Ammon's horn (tissue), 1 donor: ENCODE results near the gene PCNX2.
"Not testable (repeated sequence)": the region's sequence is repeated elsewhere in the genome, so short reads cannot be mapped to it uniquely, and the experiment has no call there.

Source experiments
- DNase-seq: peaks from one replicate; pipeline ENCODE4 v3.0.0-alpha.2; 2016; ENCODE audit warnings: low spot score

PCNX2 gene

DNA sequence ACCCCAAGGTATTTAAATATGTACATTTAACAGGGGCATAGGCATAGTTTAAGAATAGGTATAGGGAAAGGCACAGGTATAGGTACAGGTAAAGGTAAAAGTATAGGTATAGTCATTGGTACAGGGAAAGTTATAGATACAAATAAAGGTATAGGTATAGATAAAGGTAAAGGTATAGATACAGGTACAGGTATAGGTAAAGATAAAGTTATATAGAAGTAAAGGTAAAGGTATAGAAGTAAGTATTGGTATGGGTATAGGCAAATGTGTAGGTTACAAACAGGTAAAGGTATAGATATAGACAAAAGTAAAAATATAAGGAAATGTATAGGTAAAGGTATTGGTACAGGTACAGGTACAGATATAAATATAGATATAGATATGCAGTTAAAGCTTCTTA is 137.2 kb downstream of the PCNX2 start:
- DNase-seq: no peak

DNA sequence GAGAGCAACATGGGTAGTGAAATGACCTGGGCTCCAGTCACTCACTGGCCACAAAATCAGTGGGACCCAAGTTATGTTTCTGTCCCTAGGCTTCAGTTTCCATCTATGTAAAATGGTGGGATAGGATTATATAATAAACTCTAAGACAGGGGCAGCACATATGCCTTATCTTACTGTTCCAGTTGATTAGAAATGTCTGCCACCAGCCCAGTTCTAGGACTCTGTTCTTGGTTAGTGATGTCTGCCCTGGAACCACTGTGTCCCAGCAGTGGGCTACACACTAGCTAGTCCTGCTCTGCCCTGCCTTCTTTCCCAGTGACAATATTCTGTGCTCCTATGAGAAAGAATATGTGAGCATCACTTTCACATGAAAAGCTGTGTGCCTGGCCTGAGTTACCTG is 138.3 kb downstream of the PCNX2 start:
- DNase-seq: no peak

DNA sequence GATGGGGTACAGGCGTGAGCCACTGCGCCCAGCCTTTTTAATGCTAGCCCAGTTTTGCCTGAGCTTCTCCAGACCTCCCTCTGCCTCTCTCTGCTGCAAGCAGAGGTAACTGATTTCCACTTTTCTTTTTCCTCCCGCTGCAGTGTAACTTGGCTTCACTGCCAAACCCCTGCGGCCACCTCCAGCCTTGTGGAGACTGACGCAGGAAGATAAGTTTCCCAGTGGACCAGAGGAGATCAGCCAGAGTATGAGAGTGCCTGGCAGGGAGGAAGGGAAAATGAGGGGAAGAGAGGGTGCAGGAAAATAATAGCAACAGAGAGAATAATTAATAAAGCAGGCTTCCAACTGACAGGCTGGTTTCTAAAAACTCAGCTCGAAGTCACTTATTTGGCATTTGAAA is 143.7 kb downstream of the PCNX2 start:
- DNase-seq: no peak

DNA sequence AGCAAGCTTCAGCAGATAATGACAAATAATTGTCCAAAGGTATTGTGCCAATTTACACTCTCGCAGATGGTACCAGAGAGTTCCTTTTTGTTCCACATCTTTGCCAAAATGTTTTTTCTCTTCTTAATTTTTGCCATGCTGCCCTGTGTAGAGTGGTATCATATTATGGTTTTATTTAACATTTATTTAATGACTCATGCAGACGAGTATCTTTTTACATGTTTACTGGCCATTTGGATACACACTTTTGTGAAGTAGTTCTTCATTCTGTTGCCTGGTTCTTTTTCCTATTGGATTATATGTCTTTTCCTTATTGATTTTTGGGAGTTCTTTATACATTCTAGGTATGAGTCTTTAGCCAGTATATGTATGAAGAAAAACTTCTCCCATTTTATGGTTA is 151.1 kb downstream of the PCNX2 start:
- no peak for DNase-seq

DNA sequence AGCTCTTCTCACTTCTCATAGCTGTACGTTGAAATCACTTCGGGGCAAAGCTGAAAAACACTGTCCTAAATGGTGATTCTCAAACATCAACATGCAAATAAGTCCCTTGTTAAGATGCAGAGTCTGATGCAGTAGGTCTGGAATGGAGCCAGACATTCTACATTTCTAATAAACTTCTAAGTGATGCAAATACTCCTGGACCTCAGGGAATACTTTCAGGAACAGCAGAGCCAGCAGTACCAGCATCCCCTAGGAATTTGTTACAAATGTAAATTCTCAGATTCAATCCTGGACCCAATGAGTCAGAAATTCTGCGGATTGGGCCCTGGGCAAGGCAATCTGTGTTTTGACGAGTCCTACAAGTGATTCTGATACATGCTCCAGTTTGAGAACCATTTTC is 152.3 kb downstream of the PCNX2 start:
- DNase-seq: no peak

DNA sequence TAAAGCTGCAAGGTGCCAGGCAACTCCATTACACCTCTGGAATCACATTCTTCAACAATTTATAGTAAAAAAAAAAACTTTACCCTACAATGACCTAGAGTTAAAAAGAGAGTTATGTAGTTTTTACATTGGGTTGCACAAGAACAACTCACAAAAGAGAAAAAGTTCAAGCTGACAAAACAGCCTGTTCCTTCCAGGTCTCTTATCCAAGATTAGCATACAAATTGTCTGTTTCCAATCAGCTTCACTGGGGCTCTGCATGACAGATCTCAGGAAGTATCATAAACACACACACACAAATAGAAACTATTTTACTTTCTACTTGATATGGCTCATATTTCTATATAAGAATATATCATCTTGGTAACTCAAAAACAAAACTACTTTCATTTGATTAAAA is 154.6 kb downstream of the PCNX2 start:
- no peak for DNase-seq

DNA sequence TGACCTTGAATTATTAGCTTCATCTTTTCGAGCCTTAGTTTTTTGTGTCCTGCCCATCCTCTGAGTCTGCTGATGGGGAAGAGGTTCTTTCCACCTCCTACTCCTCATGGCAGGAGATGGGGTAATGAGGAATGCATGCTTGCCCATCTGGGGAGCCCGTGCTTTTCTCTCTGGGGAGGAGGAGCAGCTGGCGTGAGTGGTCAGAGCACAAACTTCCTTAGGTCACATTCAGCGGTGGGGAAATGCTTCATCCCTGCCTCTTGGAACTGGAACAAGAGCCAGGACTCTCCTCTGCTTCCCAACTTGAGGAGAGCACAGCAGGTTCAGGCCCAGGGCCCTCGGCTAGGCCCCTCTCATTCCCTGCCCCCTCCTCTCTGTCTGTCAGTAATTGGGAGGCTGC is 155.0 kb downstream of the PCNX2 start:
- no peak for DNase-seq

DNA sequence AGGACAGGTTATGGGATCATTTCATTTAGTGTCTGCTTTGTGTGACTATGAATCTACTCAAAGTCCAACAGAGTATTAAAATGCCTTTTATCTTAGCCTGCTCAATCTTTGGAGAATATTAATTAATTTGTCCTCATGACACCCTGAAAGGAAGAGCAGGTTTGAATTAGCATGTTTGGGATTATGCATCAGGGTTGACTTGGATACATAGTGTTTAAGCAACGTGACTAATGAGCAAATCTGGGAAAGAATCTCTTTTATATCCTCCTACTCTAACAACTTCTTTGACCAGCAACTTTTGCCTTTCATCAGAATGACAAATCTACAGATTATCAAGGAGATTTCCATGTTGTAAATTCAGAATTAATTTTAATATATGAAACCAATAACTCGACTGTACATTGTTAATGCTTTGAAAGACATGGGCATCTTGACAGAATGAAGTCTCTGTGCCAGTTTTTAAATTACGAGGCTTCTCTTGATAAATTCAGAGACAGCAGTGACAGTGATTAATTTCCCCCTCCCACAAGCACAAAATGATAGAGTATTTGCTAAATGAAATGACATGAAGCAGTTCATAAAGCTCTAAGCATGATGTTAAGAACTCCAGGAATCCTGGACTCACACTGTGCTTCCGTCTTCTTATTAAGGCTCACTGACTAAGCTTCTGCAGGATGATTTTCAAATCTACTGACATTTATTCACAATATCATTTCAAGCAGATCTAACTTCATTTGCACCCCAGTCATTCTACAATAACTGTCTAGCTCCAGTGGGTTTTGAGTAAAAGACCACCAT is 156.5 kb downstream of the PCNX2 start:
- no peak for DNase-seq

DNA sequence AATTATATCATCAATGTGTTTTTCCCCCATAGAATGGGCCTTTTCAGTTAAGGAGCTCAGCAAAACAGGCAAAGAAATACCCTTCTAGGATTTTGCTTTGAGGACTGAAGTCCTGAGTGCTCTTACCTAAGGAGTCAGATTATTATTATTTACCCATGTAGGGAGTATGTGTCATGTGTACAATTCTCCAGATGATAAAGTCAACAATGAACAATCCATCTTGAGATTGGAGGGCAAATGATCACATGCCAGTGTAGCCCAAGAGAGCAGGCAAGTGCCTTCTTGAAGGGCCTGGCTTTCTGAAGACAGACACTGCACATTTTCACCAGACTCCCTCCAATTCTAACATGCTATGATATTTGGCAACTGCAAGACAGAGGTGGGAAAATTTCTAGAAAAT is 159.7 kb downstream of the PCNX2 start:
- no peak for DNase-seq

DNA sequence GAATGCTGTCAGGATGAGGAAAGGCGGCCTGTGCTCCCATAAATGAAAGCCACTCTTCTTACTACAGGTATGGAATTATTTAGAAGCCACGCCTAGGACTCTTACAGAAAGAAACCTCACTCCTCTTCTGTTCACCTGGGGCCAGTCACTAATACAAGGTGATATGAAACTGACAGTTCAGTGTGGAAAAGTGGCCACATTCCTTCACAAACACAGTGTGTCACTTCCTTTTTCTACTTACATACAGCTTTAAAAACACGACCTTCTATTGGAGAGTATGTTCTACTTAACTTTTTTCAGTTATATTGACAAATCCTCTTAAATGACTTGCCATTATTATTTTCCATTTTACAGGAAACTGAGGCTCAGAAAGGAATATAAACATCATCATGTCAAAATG is 163.1 kb downstream of the PCNX2 start:
- no peak for DNase-seq

DNA sequence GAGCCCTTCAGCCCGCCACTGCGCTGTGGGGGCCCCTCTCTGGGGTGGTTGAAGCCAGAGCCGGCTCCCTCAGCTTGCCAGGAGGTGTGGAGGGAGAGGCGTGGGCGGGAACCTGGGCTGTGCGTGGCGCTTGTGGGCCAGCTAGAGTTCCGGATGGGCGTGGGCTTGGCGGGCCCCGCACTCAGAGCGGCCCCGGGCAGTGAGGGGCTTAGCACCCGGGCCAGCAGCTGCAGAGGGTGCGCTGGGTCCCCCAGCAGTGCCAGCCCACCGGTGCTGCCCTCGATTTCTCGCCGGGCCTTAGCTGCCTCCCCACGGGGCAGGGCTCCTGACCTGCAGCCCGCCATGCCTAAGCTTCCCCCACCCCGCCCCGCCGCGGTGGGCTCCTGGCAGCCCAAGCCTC is 166.5 kb downstream of the PCNX2 start:
- not testable (repeated sequence) for DNase-seq

DNA sequence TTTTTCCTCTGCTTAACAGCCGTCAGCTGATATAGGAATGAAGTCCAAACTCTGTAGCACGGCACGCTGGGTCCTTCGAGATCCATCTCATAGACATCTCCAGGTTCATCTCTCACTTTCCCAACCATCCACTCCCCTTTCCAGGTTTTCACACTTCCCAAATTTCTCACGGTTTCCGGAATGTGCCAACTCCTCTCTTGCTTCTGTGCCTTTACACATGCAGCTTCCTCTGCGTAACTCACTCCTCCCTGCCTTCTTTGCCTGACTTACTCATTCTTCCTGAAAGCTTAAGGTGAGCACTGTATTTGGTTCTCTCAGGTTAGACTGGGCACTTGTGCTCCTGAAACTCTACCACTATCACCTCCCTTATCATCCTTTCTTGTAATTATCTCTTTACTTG is 168.4 kb downstream of the PCNX2 start:
- no peak for DNase-seq

DNA sequence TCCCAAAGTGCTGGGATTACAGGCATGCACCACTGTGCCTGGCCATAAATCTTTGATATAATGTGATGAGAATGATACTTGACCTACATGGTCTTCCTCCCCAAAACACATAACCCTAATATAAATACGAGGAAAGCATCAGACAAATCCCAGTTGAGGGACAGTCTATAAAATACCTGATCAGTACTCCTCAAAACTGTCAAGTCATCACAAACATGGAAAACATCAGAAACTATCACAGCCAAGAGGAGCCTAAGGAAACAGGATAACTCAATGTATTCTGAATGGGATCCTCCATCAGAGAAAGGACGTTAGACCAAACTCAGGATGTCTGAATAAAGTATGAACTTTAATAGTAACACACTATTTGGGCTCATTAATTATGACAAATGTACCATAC is 172.7 kb downstream of the PCNX2 start:
- no peak for DNase-seq

DNA sequence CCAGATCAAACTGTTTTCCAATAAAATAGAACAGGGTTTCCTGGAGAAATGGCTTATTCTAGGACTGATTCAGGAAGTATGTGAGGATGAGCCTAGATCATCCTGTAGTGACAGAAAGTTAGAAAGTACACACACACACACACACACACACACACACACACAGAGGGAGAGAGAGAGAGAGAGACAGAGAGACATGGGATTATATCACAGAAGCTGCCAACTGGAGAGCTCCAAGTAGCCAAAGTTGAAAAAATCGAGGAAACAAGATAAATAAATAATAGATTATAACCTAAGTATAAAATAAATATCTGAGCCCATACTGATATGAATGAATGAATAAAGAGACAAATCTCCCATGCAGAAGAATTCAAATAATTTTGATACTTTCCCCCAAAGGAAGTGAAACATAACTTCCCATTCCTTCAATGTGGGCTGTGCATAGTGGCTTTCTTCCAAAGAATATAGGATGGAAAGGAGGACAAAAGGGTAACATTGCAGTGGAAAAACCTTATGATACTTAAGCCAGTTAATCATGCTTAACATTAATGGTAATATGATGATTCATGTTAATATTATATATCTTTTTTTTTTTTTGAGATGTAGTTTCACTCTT is 173.5 kb downstream of the PCNX2 start:
- no peak for DNase-seq

DNA sequence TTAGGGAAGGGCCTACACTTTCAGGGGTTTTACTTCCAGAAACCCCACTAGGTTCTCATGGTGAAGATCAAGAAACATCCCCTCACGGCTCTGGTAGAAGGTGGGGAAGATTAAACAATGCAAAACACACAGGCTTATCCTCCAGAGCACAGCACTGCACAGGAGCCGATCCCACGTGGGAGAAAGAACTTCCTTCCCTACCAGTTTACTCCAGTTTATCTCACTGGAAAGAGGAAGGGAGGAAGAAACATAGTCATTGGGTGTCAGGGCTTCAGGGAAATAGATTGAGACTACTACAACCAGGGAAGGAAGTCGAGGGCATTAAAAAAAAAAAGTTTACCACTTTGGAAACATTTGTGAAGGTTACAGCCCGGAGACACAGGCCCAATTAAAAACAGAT is 180.7 kb downstream of the PCNX2 start:
- peak; percentile 30 for DNase-seq

DNA sequence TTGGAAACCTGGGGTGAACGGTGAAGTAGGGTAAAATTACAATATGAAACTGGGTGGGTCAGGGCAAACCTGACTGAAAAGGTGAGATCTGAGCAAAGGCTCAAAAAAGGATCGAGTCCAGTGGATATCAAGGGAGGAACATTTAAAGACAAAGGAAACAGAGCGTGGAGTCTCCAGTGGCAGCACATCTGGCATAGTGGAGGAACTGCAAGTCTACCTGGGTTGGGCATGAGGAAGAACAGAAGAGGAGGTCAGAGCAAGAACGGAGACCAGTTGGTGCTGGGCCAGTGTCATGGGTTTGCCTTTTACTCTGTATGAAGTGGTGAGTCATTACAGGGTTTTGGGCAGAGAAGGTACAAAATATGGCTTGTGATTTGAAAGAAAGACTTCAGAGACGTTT is 181.4 kb downstream of the PCNX2 start:
- DNase-seq: no peak

DNA sequence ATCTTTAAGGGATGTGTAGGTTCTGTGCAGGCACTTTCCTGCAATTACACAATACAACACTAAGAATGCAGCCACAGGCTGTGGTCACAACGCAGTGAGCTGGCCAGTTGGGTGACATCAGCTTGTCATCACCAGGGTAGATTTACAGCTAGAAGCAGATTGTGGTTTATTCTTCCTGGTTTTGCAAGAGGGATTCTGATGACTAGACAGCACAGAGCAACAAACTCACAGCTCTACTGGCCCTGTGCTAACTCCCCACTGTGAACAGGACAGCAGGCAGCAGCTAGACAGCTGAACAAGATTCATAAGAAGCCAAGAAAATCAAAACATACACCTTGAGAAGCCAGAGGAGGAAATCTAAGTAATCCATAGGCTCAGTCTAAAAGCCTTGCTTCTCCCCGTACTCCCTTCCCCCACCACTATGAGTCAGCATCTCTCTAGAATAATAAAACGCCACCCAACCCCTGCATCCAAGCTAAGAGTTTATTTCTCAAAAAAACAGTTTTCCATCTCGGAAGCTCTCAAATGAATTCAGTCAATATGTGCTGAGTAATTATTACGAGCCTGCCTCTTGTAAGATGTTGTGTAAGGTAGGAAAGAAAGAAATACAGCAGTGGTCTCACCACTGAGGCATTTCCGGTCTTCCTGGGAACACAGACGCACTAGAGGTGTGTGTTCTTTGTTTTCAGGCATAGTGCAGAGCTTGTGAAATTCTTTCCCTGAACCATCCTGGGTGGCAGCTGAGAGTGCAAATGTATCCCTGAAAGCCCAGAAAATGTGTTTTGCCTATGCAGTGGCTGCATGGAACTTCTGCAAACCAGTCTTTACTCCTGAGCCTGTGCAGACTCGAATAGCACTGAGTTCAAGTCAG is 182.3 kb downstream of the PCNX2 start:
- DNase-seq: peak; percentile 80

DNA sequence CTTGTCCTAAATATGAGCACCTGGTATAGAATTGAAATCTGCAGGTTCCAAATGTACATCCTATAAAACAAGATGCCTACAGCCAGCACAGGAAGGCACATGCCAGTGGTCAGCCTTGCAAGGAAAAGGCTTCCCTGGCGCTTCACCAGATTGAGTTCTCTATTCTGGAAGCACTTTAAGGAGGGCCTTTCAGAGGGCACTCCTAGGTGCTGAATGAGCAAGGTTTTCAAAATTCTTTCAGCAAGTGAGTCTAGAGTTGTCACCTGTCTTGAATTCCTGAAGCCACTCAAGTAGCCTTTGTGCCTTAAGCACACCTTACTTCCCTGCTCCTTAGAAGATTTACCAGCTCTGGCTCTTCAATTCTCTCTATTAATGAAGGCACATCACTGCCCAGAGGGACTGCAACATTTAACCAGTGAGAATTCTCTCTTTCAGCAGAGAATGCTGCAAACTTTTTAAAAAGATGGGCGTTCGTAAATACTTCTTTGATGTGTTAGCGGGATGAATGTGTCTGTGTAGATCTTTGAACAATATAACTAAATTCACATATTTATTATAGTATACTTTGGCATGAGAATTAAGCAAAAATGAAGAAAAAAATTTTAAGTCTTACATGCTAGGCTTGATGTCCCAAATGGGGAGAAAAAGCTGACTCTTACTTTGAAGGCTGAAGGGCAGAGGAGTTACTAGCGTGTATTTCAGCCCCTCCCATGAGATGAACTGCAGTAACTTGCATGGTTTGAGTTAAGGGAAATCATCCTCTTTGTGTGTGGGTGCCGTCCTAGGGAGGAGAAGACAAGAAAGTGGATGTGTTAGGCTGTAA is 183.1 kb downstream of the PCNX2 start:
- no peak for DNase-seq

DNA sequence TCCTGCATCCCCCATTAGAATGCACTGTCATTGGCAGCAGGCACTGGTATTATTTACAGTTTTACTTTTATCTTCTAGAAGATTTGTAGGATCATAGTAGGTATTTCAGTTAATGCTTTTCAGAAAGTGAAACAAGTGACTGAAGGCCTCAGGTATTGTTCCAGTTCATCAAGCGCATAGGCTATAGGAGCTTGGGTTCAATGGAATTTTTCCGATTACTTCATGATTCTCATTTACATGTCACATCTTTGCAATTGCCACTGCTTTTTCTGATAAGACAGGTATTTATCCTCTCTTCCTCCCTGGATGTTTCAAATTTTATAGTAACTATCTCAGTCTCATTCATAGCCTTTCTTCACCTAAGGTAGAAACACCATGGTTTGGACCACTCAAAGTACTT is 183.8 kb downstream of the PCNX2 start:
- DNase-seq: no peak

DNA sequence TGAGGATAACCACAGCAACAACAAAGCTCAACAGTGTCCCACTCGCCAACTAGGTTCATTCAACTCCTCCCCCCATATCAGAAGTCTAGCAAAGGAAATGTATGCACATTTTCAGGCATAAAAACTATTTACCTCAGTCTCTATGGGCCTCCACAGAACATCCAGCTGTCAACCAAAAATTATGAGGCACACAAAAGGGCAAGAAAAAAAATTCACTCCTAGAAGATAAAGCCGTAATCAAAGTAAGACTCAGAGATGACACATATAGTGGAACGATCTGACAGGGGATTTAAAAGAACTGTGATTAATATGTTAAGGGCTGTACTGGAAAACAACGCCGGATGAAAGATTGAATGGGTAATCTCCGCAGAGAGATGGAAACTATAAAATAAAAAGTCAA is 186.4 kb downstream of the PCNX2 start:
- DNase-seq: no peak

DNA sequence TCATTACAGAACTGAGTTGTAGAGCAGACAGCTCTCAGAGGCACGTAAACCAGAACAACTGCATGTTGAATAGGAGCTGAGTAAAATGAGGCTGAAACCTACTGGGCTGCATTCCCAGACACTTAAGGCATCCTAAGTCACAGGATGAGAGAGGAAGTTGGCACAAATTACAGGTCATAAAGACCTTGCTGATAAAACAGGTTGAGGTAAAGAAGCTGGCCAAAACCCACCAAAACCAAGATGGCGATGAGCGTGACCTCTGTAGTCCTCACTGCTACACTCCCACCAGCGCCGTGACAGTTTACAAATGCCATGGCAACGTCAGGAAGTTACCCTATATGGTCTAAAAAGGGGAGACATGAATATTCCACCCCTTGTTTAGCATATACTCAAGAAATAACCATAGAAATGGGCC is 187.8 kb downstream of the PCNX2 start:
- DNase-seq: not testable (repeated sequence)

DNA sequence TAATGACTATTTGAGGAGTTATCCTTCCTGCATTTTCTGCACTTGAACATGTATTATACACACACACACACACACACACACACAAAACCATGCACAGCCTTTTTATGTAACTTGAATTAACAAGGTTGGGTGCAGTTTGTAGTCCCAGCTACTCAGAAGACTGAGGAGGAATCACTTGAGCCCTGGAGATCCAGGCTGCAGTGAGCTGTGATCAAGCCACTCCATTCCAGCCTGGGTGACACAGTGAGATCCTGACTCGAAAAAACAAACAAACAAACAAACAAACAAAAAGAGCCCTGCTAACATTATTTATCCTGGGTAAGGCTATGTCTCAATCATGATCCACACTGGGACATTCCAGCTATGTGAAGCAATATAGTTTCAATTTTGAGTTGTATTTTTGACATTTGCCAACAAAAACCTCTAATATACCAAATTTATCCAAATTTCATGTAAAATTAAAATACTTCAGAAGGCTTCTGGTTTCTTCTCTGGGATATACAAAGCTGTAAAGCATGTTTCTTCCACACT is 188.3 kb downstream of the PCNX2 start:
- no peak for DNase-seq
